ENCODE data around the gene RAB11A.

RAB11A gene

DNA sequence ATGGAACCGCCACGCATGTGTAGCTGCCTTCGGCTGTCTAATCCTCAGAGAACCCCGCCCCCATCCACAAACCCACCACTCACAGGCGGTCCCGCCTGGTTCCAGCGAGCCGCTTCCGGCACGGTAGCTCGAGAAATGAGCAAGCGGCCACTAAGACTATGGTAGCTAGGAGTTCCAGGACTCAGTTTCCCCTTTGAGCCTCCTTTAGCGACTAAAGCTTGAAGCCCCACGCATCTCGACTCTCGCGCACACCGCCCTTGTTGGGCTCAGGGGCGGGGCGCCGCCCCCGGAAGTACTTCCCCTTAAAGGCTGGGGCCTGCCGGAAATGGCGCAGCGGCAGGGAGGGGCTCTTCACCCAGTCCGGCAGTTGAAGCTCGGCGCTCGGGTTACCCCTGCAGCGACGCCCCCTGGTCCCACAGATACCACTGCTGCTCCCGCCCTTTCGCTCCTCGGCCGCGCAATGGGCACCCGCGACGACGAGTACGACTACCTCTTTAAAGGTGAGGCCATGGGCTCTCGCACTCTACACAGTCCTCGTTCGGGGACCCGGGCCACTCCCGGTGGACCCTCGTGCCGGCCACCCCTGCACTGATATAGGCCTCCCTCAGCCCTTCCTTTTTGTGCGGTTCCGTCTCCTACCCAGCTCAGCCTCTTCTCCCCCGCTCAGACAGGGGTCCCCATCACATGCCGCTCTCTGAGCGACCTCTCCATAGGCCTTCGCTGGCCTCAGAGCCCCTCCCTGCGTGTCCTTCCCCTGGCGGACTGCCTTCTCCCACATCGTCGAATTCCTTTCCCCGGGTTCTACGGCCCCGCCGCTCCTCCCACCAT is at the start of gene RAB11A:
RAB11A (plus strand) TSS at position 366 of the 828 bp plus-strand sequence; CDS start at position 461, 95 bp downstream.
- peak; percentile 97 for DNase-seq

DNA sequence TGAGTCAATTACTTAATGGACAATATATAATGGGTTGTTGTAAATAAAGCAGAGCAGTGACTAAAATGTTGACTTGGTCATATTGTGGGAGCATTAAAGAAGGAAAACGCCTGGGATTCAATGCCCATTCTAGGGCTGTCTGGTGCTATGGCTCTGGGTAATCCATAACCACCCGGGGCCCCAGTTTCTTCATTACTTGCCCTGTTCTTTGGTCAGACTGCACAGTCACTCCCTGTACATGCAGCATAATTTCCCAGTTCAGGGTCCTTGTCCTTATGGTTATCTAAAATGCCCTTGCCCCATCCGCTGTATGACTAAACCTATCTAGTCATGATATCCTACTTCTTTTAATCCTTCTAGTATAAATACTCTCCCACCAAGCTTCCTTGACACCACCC is 49.7 kb upstream of the RAB11A start:
- DNase-seq = no peak

DNA sequence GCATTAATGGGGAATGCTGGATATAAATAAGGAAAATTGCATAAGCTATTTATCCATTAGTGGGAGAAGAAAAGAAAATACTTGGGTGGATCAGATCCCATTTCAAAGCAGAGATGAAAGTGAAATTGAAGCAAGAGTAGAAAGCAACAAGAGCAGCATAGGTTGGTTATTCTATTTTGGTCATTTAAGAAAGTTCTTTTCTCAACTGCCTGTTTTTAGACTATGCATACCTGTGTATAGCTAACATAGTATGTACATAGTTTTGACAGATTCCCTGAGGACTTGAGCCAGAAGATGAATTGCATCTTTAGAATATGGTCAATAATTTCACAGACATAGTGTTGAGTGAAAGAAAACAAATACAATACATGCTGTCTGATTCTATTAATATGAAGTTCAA is 48.2 kb upstream of the RAB11A start:
- no peak for DNase-seq

DNA sequence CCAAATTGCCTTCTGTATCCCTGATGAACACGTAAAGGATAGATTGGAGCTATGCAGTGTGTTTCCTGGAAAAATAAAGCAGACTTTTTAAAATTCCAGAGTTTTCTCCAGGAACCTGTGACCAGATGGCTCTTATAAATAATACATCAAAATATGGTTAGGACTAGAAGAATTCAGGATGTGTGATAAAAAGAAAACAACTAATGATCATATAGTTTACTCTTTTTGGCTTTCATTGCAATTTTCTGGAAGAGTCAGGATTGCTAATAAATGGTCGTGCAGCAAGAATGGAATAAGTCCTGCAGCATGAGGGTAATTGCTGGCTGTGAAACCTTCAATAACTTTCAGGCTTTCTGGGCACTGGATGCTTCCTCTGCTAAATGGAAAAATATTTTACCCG is 47.0 kb upstream of the RAB11A start:
- DNase-seq = no peak

DNA sequence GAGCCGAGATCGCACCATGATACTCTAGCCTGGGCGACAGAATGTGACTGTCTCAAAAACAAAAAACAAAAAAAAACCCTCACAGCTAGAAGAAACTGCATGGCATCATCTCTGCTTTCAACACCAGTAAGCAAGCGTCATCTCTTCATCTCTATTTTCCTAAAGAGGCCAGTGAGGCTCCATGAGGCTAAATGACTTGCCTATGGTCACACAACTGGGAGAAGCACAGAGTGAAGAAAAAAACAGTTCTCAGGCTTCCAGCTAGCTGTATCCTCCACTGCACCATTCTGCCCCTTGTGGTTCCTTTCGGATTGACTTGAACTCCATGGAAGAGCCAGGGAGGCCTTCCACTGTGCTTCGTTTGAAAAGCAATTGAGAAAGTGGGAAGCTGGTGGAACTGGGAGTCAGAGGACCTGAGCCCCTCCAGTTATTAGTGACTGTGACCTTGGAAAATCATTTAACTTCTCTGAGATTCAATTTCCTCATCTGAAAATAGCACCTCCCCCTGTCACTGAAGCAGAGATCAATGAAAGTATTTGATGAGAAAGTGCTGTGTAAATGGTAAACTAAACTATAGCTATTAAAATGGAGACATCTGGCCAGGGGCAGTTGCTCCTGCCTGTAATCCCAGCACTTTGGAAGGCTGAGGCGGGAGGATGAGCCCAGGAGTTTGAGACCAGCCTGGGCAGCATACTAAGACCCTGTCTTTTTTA is 45.1 kb upstream of the RAB11A start:
- DNase-seq = peak; percentile 51

DNA sequence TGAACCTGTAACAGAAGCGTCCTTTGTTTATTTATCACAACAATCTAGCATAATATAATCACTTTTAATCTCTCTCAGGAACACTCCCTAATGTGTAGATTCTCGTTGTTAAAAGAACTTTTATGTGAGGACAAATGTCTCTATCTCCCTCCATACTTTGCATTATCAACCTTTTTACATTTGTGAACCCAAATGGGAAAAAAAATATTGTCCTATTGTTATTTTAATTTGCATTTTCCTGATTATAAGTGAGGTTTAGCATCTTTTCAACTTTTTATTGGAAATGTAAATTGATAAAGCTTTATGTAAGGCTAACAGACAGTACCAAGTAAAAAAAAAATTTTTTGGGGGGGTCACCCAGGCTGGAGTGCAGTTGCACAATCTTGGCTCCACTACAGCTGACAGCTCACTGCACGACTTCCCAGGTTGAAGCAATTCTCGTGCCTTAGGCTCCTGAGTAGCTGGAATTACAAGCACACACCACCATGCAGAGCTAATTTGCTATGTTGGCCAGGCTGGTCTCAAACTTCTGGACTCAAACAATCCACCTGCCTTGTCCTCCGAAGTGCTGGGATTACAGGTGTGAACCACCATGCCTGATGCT is 44.2 kb upstream of the RAB11A start:
- no peak for DNase-seq

DNA sequence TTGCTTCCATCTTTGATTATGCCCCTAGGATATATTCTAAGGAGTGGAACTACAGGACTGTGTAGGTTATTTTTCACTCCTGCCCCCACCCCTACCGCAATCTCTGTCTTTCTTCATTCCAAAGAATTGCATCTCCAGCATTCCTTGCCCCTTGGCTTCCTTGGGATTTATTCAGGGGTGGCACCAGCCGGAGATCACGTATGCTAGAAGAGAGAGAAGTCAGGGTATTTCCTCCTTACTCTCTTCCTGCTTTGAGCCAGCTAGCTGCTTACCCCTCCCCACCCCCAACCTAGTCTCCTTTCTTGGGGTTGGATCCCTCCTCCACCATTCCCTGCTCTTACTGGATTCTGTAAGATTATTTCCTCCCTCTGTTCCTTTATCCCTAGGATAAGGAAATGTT is 42.2 kb upstream of the RAB11A start:
- no peak for DNase-seq

DNA sequence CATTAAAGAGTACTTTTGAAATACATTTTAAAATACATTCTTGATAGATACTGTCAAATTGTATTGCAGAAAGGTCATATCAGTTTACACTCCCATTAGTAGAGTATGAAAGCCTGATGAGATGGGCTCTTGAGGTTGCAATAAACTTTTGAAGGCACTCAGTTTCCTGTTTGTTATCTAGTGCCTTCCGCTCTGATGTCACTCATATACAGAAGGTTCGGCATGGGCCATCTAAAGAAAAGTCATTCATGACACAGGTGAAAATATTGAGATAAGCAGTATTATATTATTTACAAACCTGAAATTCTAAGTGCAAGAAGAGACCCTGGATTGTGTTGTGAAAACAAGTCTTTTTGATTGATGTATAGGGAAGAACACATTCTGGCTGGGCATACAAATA is 40.7 kb upstream of the RAB11A start:
- DNase-seq = no peak

DNA sequence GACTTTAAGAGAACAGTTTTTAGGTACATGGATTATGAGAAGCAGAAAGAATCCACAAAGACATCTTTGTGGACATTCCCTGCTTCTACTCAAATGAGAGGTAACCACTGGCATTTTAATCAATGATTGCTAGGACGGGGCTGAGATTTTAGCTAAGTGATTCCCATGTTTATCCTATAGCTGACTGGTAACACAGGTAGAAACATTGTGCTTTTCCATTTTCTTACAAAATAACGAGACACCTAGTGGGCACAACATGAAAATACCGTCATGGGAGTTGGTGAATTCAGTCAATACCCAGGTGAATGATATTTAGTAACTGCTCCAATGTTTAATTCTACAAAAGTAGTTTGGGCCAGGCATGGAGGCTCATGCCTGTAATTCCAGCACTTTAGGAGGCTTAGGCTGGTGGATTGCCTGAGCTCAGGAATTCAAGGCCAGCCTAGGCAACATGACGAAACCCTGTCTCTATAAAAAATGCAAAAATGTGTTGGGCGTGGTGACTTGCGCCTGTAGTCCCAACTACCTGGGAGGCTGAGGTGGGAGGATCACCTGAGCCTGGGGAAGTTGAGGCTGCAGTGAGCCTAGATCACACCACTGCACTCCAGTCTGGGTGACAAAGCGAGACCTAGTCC is 40.0 kb upstream of the RAB11A start:
- no peak for DNase-seq

DNA sequence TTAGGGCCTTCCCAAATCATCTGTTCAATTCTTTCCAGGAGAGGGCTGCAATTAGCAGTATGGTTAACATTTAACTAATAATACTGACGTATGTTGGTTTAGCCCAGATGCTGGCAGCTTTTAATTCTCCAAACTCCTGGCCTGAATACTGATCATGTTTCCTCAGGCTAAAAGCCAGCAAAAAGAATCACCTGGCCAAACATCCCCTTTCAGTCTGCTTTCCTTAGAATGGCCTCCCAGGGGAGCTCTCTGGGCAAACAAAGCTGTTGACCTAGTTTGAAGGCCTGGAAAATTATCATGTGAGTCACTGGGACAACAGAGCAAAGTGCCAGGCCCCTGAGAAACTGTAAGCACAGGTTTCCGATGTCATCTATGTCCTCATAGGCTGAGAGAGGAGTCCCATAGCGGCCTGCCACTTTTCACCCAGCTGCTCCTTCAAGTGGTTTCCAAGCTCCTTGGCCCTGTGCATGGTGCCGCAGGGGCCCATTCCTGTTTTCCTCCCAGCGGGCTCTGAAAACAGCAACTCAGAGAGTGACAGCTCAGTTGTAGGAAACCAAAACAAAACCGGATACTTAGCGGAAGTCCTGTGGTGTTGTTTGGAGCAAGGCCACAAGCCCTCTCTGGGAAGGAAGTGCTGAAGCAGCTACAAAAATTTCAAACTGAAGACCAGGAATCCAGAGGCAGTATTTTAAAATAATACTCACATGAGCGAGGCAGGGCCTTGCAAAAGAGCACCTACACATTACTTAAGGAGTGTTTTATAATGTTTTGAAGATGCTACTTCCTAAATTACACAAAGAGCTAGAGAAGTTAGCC is 36.5 kb upstream of the RAB11A start:
- DNase-seq = peak; percentile 87

DNA sequence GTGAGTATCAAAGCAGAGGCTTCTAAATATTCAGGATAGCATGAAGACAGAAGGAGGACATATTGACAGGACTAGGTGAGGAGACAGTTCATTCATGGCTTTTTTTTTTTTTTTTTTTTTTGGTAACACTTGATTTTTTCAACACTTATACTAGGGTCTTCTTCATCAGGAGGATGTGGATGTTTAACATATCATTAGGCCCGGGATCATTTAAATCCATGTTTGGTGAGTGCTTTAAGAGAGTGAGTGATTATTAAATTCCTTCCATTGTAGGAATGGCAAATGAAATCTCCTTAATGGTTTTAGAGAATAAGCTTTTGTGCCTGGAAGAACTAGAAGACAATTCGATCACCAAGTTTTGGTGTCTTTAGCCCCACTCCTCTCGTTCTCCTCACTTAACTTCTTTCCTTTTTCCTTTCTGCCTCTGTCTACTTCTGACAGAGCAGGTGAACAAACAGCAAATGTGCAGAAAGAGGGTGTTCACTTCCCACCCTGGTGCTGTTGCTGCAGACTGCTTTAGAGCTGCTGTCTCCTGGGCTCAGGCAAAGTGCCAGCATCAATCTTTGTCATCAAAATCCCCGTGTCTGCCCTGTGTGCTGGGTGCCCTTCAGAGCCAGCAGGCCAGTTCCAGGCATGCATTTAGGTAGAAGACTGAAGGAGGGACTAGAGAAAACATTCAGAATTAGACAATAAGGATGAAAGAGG is 35.6 kb upstream of the RAB11A start:
- no peak for DNase-seq

DNA sequence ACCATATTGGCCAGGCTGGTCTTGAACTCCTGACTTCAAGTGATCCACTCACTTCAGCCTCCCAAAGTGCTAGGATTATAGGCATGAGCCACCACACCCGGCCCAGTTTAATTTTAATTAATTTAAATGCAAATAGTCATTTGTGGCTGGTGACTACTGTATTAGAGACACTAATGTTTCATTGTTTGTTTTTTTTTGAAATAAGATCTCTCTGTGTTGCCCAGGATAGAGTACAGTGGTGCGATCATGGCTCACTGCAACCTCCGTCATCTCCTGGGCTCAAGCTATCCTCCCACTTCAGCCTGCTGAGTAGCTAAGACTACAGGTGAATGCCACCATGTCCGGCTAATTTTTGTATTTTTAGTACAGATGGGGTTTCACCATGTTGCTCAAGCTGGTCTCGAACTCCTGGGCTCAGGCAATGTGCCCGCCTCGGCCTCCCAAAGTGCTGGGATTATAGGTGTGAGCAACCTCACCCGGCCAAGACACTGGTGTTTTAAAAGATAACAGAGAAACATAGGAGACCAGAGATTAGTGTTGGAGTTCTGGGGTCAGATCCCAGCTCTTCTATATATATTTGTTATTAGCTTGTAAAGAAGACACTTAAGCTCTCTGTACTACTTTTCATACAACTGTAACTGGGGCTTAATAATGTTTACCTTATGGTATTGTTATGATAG is 34.5 kb upstream of the RAB11A start:
- no peak for DNase-seq

DNA sequence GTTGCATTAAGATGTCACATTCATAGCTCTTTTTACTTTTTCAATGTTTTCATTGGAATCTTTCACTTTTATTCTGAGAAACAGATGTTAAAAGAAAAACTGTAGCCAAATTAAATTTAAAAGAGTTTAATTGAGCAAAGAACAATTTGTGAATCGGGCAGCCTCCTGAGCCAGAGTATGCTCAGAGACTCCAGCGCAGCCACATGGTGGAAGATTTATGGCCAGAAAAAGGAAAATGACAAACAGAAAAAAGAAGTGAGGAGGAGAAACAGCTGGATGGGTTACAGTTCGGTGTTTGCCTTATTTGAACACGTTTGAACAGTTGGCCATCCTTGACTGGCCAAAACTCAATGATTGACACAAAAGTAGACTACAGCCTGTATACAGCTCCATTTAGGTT is 33.8 kb upstream of the RAB11A start:
- DNase-seq = no peak

DNA sequence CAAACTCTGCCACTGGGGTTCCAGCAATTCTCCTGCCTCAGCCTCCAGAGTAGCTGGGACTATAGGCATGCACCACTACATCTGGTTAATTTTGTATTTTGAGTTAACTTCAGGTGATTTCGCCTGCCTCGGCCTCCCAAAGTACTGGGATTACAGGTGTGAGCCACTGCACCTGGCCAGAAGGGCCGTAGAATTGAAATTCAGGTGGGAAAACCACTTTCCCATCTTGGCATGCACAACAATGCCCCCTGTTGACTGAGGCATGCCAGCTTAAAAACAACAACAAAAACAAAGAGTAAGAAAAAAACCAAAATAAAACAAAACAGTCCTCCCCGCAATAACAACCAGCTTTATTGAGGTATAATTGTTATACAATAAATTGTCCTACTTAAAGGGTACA is 32.6 kb upstream of the RAB11A start:
- DNase-seq = no peak

DNA sequence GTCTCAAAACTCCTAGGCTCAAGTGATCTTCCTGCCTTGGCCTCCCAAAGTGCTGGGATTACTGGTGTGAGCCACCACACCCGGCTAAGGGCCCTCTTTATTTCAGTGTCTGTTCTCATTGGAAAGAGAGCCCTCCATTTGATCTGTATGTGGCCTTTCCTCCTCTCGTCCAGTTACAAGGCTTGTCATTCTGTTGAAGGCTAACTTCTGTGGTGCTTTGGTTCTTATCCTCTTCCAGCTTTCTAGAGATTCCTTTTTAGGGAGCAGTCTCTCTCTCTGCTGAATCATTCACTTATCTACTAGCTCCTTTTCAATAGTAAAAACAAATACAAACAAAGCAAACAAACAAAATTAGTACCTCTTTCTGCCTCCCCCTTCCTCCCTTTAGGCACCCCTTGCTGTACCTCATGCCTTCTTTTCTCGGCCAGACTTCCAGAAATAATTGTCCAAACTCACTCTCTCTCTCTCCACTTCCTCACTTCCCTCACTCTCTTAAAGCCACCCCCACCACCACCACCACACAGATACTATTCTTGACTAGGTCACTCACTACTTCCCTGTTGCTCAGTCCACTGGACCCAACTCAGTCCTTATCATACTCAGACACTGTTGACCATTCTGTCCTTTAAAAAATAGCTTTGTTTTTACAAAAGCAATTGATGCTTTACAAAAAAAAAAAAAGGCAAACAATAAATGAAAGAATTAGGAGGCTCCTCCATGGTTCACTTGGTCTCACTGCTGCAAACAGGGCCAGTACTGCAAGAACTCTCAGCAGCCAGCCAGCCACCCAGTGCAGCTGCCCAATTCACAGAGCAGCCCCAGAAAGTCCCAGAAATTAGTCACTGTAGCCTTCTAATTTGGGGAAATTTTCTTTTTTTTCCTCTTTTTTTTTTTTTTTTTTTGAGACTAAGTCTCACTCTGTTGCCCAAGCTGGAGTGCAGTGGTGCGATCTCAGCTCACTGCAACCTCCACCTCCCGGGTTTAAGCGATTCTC is 31.7 kb upstream of the RAB11A start:
- no peak for DNase-seq

DNA sequence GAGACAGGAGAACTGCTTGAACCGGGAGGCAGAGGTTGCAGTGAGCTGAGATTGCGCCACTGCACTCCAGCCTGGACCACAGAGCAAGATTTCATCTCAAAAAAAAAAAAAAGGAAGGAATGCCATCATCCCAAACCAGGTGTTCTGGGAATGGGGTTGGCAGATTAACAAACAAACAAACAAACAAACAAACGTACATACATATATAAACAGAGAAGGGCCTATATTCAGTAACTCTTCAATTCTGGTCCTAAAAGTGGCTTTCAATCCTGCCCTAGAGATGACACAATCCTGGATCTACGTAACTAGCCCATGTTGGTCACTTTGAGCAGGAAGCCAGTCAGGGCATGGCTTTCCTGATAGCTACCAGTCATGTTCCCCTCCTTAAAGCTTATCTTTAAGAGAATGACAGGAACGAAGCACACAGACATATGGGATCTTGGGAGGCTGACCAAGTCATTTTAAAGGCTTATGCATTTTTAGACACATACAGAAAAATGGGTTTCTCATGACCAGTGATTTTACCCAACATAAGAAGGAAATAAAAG is 29.9 kb upstream of the RAB11A start:
- no peak for DNase-seq

DNA sequence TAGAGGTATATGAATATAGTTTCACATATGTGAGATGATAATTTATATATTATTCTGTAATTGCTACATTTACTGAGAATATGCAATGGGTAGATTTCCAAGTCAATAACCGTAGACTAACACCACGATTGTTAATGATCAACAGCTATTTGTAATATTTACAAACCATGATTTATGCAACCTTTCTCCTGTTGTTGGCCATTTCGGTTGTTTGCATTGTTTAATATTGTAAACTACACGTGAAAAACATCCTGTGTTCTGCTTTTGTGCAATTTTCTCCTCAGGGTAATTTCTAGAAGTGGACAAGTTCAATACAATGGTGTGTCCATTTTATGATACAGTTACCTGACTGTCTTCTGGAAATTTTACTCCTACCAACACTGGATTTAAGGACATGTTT is 29.3 kb upstream of the RAB11A start:
- DNase-seq = no peak

DNA sequence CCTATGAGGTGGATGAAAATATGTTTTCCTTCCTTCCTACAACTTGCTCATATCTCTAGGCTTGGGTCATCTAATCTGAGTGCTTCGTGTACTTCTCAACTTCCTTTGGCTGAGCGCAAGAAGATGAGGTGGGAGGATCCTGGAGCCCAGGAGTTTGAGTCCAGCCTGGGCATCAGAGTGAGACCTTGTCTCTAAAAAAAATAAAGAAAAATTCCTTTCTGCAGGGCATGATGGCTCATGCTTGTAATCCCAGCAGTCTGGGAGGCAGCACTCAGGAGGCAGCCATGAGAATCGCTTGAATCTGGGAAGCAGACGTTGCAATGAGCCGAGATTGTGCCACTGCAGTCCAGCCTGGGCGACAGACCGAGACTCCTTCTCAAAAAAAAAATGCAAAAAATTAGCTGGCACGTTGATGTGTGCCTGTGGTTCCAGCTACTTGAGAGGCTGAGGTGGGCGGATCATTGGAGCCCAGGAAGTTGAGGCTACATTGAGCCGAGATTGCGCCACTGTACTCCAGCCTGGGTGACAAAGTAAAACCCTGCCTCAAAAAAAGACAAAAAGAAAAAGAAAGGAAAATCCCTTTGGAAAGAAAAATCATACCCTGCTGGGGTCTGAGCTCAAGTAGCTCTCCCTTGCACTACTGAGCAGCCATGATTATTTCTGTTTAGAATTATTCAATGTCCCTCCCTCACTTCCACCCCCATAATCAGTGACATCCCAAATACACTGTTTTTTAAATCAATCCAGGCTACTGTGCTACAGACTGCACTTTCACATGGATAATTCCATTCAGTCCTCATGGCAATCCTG is 28.0 kb upstream of the RAB11A start:
- DNase-seq = peak; percentile 29

Data from fibroblast of skin of right biceps (primary cell).